Stimulated activated CD8-positive, alpha-beta memory T cell treated with anti-CD3 and anti-CD28 coated beads, Interleukin-15, amount 100 ng/mL, for 48 hours (primary cell): ENCODE data around the gene PTPRD.

Experiments
- DNase-seq, 2 donors: peaks; one replicate each; pipeline ENCODE4 v3.0.0-alpha.2; 2020; ENCODE audit warnings: low read depth in 2 of 2

PTPRD gene

DNA sequence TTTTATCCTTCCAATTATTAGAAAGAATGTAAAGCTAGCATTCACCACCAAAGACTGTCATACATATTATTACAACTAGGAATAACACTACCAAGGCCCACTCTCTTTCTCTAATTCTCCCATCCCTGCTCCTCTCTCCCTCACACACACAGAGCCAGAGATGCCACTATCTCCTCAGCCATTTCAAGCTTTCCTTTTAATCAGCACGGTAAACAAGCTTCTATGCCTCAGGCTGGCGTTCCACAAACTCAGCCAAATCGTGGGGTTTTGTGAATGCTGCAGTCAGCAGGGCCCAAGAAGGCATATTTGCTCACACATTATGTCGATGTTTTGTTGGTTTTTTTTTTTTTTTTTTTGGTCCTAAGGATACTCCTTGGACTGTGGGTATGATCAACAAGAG lies 1833.3 kb downstream of the PTPRD start:
- DNase-seq: no peak

DNA sequence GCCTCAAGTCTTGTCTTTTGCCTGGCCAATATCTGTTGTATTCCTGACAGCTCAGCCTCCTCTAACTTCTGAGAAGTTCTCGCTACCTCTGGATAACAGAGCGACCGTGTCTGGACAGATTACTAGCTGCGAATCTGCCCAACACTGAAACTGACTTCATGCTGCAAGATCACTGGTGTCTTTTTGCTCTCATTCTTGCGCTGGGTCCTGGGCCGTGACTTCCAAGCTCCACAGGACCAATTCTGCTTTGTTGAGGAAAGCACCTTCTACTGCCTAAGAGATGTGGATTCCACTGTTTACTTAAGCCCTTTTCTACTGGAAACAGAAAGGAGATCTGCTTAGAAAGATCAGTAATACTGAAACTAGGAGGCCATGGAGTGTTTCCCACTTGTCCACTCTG lies 1834.4 kb downstream of the PTPRD start:
- DNase-seq: no peak

- DNase-seq: no peak
Observed at GRCh38 chr9:8772302-8772701, 1840.5 kb downstream of the PTPRD start.

- DNase-seq: no peak
Observed at GRCh38 chr9:8769153-8769552, 1843.6 kb downstream of the PTPRD start.

- no peak for DNase-seq
Observed at GRCh38 chr9:8766096-8766495, 1846.7 kb downstream of the PTPRD start.

GRCh38 chr9:8764051-8764450 lies 1848.8 kb downstream of the PTPRD start:
- DNase-seq: no peak

- DNase-seq: no peak
Observed at GRCh38 chr9:8762479-8763085, 1850.2 kb downstream of the PTPRD start.

DNA sequence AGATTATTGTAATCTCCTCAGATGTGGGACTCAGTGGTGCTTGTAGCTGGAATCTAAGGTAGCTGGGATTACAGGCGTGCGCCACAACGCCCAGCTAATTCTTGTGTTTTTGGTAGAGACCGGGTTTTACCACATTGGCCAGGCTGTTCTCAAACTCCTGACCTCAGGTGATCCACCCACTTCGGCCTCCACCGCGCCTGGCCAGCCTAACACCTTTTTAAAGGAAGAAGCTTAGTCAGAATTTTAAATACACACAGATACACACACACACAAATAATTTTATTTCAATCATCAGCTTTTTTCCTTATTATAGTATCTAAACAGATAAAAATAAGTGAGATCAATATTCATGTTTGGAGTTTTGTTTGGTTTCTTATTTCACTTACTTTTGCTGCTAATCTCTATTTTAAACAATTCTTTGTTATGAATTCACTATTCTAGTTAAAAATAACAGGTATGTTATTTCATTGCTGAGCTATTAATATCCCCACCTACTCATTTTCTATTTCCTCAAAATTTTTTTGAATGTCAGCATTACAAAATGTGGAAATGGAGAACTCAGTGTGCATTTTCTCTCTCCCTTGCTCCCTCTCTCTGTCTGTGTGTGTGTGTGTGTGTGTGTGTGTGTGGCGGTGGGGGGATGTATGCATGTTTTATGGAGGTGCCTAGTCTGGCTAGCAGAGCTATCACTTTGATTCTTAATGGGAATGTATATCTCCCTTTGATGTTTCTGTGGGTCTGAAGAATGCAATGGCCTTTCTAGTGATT lies 1852.6 kb downstream of the PTPRD start:
- DNase-seq: no peak

GRCh38 chr9:8757881-8758280 lies 1854.9 kb downstream of the PTPRD start:
- no peak for DNase-seq

GRCh38 chr9:8754751-8755150 lies 1858.1 kb downstream of the PTPRD start:
- DNase-seq: no peak

GRCh38 chr9:8751406-8751930 lies 1861.3 kb downstream of the PTPRD start:
- DNase-seq: no peak

- no peak for DNase-seq
Observed at GRCh38 chr9:8750639-8751051, 1862.2 kb downstream of the PTPRD start.

- no peak for DNase-seq
Observed at GRCh38 chr9:8745347-8745746, 1867.5 kb downstream of the PTPRD start.

GRCh38 chr9:8738945-8739344 lies 1873.9 kb downstream of the PTPRD start:
- no peak for DNase-seq

- DNase-seq: no peak
Observed at GRCh38 chr9:8736805-8737204, 1876.0 kb downstream of the PTPRD start.

DNA sequence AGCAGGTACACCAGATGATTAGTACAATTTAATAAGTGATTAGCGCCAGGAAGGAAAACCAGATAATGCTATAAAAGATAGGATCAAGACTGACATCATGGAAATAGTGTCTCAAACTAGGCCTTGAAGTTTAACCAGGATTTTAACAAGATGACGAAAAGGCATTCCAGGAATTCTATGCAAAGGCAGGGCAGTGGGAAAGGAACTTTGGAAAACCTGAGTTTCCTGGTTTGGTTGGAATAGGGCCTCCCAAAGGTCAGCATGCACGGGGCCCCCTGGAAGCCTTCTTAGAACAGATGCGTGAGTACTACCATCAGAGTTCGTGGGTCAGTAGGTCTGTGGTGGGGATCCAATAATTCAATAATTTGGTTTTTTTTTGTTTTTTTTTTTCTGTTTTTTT lies 1878.0 kb downstream of the PTPRD start:
- DNase-seq: no peak

GRCh38 chr9:8733131-8733954 lies 1879.5 kb downstream of the PTPRD start:
- no peak for DNase-seq

DNA sequence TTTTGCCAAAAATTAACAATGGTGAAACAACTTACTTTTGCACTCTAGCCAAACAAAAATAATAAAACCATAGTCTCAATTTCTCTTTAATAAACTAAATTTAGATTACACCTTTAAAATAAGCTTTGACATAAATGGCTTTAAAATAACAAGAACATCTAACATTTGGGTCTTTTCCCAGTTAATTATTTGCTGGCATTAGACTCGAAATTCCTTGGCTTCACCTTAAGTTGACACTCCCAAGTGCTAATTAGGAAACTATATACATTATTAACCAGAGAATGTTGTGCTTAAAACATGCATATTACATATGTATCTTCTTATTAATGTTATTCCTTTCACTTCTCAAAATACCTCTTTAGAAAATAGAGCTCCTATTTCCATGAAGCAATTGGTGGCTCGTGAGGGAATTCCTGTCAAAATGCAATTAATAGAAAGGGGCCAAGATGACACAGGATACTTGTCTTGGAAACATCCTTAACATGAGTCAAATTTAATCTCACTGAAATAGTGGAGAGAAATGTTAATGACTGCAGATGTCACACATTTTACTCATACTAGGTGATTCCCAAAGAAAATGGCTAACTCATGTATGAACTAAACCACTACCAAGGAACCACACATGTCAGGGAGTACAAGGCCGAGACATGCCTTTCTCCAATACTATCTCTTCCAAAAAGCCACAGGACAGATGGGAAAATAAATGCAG lies 1880.3 kb downstream of the PTPRD start:
- no peak for DNase-seq

- DNase-seq: no peak
Observed at GRCh38 chr9:8730618-8731017, 1882.2 kb downstream of the PTPRD start.

DNA sequence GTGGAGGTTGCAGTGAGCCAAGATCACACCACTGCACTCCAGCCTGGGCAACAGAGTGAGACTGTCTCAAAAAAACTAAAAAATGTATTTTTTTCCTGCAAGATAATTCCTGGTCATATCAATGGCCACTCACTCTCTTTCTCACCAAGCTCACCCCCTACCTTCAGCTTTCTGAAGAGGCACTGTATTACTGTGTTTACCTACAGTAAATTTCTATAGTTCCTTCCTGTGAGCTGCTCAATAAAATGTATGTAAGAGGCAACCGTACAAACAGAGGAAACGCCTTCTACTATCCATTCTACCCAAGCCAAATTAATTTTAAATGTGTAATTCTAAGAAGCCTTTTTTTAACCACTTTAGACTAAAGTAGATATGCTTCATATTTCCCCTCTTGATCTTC lies 1883.9 kb downstream of the PTPRD start:
- DNase-seq: no peak

DNA sequence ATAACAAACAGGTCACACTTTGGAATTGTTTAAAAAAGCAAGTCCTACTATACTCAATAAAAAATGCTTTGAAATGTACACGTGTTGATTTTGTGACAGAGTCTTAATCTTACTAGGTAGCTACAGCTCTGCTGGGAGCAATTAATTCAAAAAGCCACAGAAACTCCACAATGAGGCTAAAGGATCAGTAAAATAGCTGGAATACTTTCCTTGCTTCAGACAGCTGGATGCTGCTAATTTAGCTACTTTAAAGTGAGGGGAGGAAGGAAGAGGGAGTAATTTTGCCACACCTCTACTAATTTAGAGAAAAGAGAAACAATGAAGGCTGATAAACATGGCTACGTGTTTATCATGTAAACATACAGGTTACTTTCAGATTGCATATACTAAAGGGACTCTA lies 1885.6 kb downstream of the PTPRD start:
- no peak for DNase-seq

DNA sequence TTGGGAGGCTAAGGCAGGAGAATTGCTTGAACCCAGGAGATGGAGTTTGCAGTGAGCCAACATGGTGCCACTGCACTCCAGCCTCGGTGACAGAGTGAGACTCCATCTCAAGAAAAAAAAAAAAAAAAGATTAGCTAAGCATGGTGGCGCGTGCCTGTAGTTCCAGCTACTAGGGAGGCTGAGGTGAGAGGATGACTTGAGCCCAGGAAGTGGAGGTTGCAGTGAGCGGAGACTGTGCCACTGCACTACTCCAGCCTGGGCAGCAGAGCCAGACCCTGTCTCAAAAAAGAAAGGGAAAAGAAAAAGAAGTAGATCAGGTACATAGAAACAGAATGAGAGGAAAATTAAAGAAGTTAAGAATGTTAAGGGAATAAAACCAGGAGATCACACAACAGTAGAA lies 1886.1 kb downstream of the PTPRD start:
- no peak for DNase-seq
